PFSK-1 (cell line): Measurements from ENCODE around the gene BARX1.

Experiments used
- POLR2AphosphoS5 ChIP-seq: IDR thresholded peaks from 2 replicates; pipeline ENCODE4 v1.6.1; 2012; ENCODE audit warnings: low read depth, mild to moderate bottlenecking, control low read depth, low read length, moderate library complexity
- TAF1 ChIP-seq: IDR thresholded peaks from 2 replicates; pipeline ENCODE4 v1.6.1; 2012; ENCODE audit warnings: low read length, control low read depth, borderline replicate concordance; ENCODE audit not compliant: insufficient read depth
- TF ChIP-seq, protein P1 (sequence below), 2 experiments: IDR thresholded peaks; 2 replicates each; pipeline versions ENCODE4 v1.6.1 to v1.8.0; 2011 to 2012; ENCODE audit warnings: low read depth in 2 of 2, low read length in 2 of 2, control low read depth in 1 of 2, inconsistent platforms in 1 of 2, mild to moderate bottlenecking in 1 of 2, moderate library complexity in 1 of 2; ENCODE audit not compliant: insufficient read depth in 1 of 2

DNA sequence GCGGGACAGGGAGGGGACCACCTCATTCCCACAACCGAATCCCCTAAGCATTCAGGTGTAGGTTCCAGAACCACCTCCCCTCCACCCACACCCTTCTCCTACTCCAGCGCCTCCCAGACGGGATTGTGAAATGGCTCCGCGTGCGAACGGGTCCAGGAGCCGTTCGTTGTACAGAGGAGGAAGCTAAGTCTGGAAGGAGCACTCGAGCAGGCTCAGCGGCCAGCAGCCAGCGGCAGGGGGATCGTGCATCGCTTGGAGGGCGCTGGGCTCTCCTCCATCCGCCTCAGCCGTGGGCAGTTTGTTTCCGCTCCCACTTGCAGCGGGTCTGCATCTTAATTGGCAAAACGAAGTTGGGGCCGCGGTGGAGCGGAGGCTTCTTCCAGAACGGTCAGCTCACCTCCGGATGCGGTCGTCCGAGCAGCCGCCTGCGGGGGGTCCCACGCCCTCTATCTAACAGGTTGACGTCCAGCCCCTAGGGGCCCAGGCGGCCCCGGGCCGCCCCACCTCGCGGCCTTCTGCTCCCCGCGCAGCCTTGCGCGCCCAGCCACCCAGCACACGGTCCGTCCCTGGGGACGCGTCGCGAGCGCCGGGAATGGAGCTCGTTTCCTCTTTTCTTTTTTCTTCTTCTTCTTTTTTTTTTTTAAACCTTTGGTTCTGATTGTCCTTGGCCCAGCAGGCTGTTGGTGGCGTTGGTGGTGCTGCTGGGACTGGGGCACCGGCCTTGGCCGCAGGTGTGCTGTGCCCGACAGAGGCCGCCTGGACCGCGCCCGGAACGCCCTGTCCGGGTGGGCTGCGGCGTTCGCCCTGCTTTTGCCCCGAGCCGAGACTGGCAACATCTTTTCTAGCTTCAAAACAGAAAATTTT, 3.9 kb upstream of the BARX1 start:
- no peak for TF ChIP-seq POLR2AphosphoS5
- TF ChIP-seq, protein P1, sequence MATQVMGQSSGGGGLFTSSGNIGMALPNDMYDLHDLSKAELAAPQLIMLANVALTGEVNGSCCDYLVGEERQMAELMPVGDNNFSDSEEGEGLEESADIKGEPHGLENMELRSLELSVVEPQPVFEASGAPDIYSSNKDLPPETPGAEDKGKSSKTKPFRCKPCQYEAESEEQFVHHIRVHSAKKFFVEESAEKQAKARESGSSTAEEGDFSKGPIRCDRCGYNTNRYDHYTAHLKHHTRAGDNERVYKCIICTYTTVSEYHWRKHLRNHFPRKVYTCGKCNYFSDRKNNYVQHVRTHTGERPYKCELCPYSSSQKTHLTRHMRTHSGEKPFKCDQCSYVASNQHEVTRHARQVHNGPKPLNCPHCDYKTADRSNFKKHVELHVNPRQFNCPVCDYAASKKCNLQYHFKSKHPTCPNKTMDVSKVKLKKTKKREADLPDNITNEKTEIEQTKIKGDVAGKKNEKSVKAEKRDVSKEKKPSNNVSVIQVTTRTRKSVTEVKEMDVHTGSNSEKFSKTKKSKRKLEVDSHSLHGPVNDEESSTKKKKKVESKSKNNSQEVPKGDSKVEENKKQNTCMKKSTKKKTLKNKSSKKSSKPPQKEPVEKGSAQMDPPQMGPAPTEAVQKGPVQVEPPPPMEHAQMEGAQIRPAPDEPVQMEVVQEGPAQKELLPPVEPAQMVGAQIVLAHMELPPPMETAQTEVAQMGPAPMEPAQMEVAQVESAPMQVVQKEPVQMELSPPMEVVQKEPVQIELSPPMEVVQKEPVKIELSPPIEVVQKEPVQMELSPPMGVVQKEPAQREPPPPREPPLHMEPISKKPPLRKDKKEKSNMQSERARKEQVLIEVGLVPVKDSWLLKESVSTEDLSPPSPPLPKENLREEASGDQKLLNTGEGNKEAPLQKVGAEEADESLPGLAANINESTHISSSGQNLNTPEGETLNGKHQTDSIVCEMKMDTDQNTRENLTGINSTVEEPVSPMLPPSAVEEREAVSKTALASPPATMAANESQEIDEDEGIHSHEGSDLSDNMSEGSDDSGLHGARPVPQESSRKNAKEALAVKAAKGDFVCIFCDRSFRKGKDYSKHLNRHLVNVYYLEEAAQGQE (IDR thresholded peaks at IDR 0.05; ENCODE audit: insufficient read depth in 1 of 2, low read depth in 2 of 2, low read length in 2 of 2), result no peak
- TF ChIP-seq TAF1, result no peak
